ENCODE results near the gene SHROOM3. TPM values are rescaled to one million over a fixed set of nuclear protein-coding genes. Genes with fewer than 3 reads are reported as not detected.

Gene SHROOM3
- total RNA-seq, 2 donors from 2014 or later: 30.6 to 30.9 TPM

DNA sequence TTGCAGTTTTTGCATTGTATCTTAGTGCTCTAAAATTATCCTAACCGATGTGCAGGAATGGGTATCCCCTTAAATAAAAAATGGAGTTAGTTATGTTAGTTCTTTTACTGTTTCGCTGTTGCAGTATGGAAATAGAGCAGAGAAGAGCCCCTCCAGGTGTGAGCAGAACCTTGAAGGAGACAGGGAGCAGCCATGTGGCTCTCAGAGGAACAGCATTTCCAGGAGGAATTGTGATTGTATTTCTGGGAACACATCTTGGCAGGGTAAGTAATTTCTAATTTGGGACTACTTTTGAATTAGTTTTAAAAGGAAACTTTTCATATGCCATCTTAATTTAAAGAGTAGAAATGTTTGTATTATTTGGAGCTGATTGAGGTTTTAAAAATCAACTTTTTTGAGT lies 8.8 kb upstream of the SHROOM3 start:
- no peaks in the 10 kb centered on the region for H3K27me3 ChIP-seq
- no peak for DNase-seq (ENCODE audit: low spot score)
- H3K9me3 ChIP-seq: no peaks in the 10 kb centered on the region
- no peaks in the 10 kb centered on the region for H3K36me3 ChIP-seq
- TF ChIP-seq, protein P1, sequence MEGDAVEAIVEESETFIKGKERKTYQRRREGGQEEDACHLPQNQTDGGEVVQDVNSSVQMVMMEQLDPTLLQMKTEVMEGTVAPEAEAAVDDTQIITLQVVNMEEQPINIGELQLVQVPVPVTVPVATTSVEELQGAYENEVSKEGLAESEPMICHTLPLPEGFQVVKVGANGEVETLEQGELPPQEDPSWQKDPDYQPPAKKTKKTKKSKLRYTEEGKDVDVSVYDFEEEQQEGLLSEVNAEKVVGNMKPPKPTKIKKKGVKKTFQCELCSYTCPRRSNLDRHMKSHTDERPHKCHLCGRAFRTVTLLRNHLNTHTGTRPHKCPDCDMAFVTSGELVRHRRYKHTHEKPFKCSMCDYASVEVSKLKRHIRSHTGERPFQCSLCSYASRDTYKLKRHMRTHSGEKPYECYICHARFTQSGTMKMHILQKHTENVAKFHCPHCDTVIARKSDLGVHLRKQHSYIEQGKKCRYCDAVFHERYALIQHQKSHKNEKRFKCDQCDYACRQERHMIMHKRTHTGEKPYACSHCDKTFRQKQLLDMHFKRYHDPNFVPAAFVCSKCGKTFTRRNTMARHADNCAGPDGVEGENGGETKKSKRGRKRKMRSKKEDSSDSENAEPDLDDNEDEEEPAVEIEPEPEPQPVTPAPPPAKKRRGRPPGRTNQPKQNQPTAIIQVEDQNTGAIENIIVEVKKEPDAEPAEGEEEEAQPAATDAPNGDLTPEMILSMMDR (IDR thresholded peaks at IDR 0.05): no peak
- H3K27ac ChIP-seq: no peak overlapping the region
- no peak overlapping the region for H3K4me3 ChIP-seq
- H3K4me1 ChIP-seq: peaks cover 0 to 4% of the 10 kb centered on the region in 2 donors

DNA sequence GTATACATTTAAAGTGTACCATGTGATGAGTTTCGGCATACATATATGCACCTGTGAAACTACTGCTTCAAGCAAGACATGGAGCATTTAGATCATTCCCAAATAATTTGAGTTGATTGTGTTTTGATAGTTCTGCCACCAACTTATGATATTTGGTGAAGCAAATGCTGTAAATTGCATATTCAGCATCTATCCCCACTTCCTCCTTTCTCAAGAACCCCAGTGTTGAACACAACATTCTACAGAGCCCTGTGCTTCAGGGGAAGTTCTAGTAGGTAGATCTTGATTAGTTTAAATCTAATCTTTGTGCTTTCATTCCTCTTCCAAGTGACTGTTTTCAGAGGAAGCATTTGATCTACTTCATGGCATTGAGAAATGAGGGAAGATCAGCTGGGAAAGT lies 5.4 kb upstream of the SHROOM3 start:
- DNase-seq (ENCODE audit: low spot score): no peak
- Histone ChIP-seq H3K27me3 (no peaks in the 10 kb centered on the region), H3K4me3 (no peak overlapping the region), H3K27ac (no peak overlapping the region), H3K36me3 (no peaks in the 10 kb centered on the region), H3K4me1 (no peaks in the 10 kb centered on the region), H3K9me3 (no peaks in the 10 kb centered on the region)
- TF ChIP-seq, protein P1 (IDR thresholded peaks at IDR 0.05): no peak

DNA sequence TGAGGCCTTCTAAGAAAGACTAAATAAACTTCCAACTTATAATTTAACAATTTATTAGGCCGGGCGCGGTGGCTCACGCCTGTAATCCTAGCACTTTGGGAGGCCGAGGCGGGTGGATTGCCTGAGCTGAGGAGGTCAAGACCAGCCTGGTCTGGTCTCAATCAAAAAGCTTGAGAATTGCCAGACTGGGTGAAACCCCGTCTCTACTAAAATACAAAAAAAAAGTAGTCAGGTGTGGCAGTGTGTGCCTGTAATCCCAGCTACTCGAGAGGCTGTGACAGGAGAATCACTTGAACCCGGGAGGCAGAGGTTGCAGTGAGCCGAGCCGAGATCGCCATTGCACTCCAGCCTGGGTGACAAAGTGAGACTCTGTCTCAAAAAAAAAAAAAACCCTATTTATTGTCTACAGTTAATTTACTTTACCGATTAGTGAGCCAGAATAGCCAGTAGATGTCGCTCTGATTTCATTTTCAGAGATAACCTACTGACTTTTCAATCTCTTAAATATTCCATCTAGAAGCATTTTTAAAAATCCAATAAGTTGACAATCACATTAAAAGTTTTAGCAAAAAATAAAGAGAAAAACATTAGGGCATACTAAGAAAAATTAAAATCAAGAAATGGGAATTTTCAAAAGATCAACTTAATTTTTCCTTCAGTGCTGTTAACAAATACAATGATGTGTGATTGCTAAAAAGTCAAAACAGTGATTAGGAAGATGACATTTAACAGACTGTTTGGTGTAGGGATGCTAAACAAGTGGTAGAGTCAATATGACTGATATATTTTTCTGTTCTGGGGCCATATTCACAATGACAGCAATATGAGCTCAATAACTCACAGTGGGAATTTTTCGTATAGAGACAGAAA lies 4.3 kb upstream of the SHROOM3 start:
- H3K27ac ChIP-seq: no peak overlapping the region
- TF ChIP-seq, protein P1 (IDR thresholded peaks at IDR 0.05): peak; percentile 39 to 75
- no peak for DNase-seq (ENCODE audit: low spot score)
- H3K27me3 ChIP-seq: no peaks in the 10 kb centered on the region
- H3K4me1 ChIP-seq: no peaks in the 10 kb centered on the region
- no peaks in the 10 kb centered on the region for H3K9me3 ChIP-seq
- H3K4me3 ChIP-seq: no peak overlapping the region
- no peaks in the 10 kb centered on the region for H3K36me3 ChIP-seq

DNA sequence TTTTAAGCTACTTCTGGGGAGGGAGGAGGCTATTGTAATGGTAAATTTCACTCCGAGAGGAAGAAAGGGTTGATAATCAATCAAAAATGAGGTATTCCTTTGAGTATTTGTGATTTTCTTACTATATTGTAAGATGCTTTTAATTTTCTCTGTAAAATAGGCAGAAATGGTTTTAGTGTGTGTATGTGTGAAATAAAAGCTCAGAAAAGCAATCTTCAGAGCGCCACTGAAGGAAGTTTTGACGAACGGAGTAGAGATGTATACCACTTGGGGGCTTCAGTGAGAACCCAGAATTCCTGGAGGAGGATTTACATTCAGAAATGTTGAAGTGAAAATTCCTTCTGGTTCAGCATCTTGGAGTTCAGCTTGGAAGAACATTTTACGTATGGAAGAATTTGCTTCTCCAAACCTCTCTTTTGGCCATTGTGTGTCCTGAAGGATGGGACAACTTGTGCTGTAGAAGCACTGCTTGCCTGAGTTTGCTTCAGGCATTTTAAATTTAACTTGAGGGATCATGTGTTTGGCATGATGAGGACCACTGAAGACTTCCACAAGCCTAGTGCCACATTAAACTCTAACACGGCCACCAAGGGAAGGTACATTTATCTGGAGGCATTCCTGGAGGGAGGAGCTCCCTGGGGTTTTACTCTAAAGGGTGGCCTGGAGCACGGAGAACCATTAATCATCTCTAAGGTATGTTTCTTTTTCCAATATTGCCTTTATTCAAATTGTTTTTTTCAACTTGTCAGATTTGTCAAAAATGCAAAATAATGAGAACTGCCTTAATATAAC lies 695 bp downstream of the SHROOM3 start:
- peak overlapping the region; percentile 28 to 45 for H3K27ac ChIP-seq
- H3K9me3 ChIP-seq: no peaks in the 10 kb centered on the region
- DNase-seq (ENCODE audit: low spot score): no peak
- TF ChIP-seq, protein P1 (IDR thresholded peaks at IDR 0.05): no peak
- H3K27me3 ChIP-seq: no peaks in the 10 kb centered on the region
- H3K36me3 ChIP-seq: no peaks in the 10 kb centered on the region
- no peaks in the 10 kb centered on the region for H3K4me1 ChIP-seq
- H3K4me3 ChIP-seq: peak overlapping the region; percentile 9 to 27

DNA sequence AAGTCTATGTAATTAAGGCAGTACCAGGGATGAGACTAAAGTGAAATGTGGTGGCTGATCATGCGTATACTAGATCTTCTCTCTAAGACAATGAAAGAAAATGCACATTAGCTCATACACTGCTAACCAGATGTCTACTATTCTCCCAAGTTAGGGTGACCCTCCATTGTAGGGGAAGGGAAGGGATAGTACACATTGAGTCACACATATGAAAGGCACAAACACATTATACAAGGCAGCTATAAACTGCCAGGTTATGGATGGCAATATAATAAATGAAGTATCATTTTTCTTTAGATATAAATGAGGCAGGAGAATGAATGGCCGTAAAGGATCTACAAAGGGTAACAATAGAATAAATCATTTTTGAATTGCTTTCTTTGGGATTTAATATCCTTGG lies 4.5 kb downstream of the SHROOM3 start:
- Histone ChIP-seq H3K4me3 (no peak overlapping the region), H3K27me3 (no peaks in the 10 kb centered on the region), H3K27ac (no peak overlapping the region), H3K36me3 (no peaks in the 10 kb centered on the region), H3K4me1 (no peaks in the 10 kb centered on the region), H3K9me3 (no peaks in the 10 kb centered on the region)
- TF ChIP-seq, protein P1 (IDR thresholded peaks at IDR 0.05): no peak
- DNase-seq (ENCODE audit: low spot score): no peak
